ENCODE results near the gene DACT2. TPM values are rescaled to one million over a fixed set of nuclear protein-coding genes. Genes with fewer than 3 reads are reported as not detected.

DACT2 gene
- total RNA-seq, 6 experiments from 2014 or later: not detected

- H3K9me3 Mint-ChIP-seq: peaks cover 67% of the 10 kb centered on the region
- no peaks in the 10 kb centered on the region for H3K27me3 Mint-ChIP-seq (ENCODE audit: insufficient read depth)
- TF ChIP-seq CTCF (IDR thresholded peaks at IDR 0.05): no peak
- no peak overlapping the region for H3K4me3 Mint-ChIP-seq
- DNase-seq: no peak
- no peaks in the 10 kb centered on the region for H3K4me1 Mint-ChIP-seq (ENCODE audit: low read depth)
- no peak overlapping the region for H3K27ac Mint-ChIP-seq
- H3K36me3 Mint-ChIP-seq (ENCODE audit: low read depth): peaks cover 5% of the 10 kb centered on the region; the same call in 1 of the 2 replicates
These were observed 28.6 kb upstream of the DACT2 start for GRCh38 chr6:168348186-168348585.

- Mint-ChIP-seq H3K4me3 (no peak overlapping the region), H3K36me3 (ENCODE audit: low read depth) (peaks cover 5% of the 10 kb centered on the region; the same call in 1 of the 2 replicates), H3K4me1 (ENCODE audit: low read depth) (no peaks in the 10 kb centered on the region), H3K27ac (no peak overlapping the region), H3K27me3 (ENCODE audit: insufficient read depth) (no peaks in the 10 kb centered on the region), H3K9me3 (peaks cover 69% of the 10 kb centered on the region)
- no peak for DNase-seq
- TF ChIP-seq CTCF (IDR thresholded peaks at IDR 0.05): no peak
These were observed 28.0 kb upstream of the DACT2 start for GRCh38 chr6:168347615-168348014.

GRCh38 chr6:168347053-168347452, 27.5 kb upstream of the DACT2 start:
- Mint-ChIP-seq H3K27ac (no peak overlapping the region), H3K9me3 (peaks cover 68% of the 10 kb centered on the region), H3K27me3 (ENCODE audit: insufficient read depth) (no peaks in the 10 kb centered on the region), H3K4me3 (no peak overlapping the region), H3K36me3 (ENCODE audit: low read depth) (peaks cover 5% of the 10 kb centered on the region; the same call in 1 of the 2 replicates), H3K4me1 (ENCODE audit: low read depth) (no peaks in the 10 kb centered on the region)
- no peak for DNase-seq
- no peak for TF ChIP-seq CTCF (IDR thresholded peaks at IDR 0.05)

- Mint-ChIP-seq H3K4me3 (no peak overlapping the region), H3K9me3 (peaks cover 71% of the 10 kb centered on the region), H3K36me3 (ENCODE audit: low read depth) (peaks cover 5% of the 10 kb centered on the region; the same call in 1 of the 2 replicates), H3K27ac (no peak overlapping the region), H3K4me1 (ENCODE audit: low read depth) (no peaks in the 10 kb centered on the region), H3K27me3 (ENCODE audit: insufficient read depth) (no peaks in the 10 kb centered on the region)
- no peak for TF ChIP-seq CTCF (IDR thresholded peaks at IDR 0.05)
- no peak for DNase-seq
These were observed 26.5 kb upstream of the DACT2 start for GRCh38 chr6:168345896-168346754.

- H3K36me3 Mint-ChIP-seq (ENCODE audit: low read depth): peaks cover 5% of the 10 kb centered on the region; the same call in 1 of the 2 replicates
- no peaks in the 10 kb centered on the region for H3K27me3 Mint-ChIP-seq (ENCODE audit: insufficient read depth)
- peaks cover 63% of the 10 kb centered on the region for H3K9me3 Mint-ChIP-seq
- H3K27ac Mint-ChIP-seq: no peak overlapping the region
- no peaks in the 10 kb centered on the region for H3K4me1 Mint-ChIP-seq (ENCODE audit: low read depth)
- H3K4me3 Mint-ChIP-seq: no peak overlapping the region
- DNase-seq: no peak
- TF ChIP-seq CTCF (IDR thresholded peaks at IDR 0.05): no peak
These were observed 25.7 kb upstream of the DACT2 start for GRCh38 chr6:168345266-168345665.

Data from HFFc6 (cell line).